GM21381 (cell line): Measurements from ENCODE around the gene EMC1.
"Not testable (repeated sequence)": the region's sequence is repeated elsewhere in the genome, so short reads cannot be mapped to it uniquely, and the experiment has no call there.

Experiments used
- ATAC-seq: cut with Tn5 transposase; IDR thresholded peaks from one replicate; pipeline ENCODE4 v1.9.1; 2021; ENCODE audit warnings: mild to moderate bottlenecking, moderate library complexity; ENCODE audit not compliant: unreplicated experiment

The EMC1 gene

DNA sequence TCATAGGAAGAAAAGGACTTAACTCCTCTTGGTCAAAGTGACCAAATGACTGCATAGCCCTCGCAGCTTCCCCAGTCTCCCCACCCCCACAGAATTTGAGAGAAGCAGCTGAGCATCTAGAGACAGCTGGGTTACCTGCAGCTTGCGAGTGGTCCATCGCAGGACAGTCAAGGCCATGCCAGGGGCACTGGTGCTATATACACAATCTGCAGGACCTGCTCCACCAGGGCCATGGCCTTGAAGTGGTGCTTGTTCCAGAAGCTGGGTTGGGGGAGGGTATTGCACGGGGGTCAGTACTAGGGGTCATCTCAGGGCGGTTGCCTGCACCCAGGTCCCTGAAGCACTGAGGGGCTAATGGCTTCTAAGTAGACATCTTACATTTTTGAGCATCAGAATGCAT lies 10.7 kb upstream of the EMC1 start:
- no peak for ATAC-seq

DNA sequence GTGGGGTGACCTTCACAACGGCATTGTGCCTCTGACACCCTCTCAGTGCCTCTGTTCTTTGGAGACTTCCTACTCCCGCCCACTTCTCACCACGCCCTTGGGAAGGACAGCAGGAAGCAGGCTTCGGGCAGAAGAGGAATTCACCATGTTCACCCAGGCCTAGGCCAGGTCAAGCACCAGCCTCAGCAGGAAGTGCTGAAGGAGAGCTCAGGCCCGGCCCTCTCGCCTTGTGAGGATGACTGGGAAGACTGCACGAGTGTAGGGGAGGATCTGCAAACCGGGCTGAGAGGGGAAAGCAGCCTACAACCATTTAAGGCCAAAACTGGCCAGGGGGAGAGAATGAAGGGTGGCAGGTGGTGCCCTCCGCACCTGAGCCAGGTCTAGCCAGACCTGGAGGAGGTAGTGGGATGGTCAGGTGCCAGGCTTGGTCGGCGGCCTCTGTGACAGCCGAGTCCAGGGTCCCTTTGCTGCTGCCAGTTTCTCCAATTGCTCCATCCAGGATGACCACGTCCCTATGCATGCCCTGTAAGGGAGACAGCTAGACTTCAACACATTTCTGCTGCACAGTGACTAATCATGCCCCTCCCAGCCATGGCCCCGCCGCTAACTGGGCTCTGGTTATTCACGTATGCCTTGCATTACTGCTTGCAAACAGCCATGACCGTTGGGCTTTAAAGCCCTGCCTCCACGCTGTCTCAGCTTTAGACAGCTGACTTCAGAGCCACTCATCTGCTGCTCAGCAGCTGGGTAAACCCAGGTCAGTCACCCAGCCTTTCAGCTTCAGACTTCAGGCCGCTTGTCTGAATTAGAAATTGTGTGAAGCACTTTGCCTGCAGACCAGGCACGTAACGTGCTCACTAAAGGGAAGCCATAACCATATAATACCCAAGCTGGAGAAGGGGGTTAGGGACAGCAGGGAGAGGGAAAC lies 9.2 kb upstream of the EMC1 start:
- ATAC-seq, result no peak

DNA sequence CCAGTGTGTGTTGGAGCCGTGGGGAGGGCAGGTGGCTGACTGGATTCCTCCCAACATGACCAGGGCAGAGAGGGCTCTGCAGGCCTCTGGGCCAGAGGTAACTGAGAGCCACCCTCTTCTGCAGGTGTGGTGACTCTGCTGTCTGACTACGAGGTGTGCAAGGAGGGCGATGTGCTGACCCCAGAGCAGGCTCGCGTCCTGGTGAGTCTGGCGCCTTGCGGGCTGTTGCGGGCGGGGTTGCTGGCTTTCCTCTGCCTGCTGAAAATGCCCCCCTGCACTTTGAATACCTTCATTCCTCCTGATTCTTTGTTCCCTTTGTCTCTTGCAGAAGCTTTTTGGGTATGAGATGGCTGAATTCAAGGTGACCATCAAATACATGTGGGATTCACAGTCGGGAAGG lies 7.0 kb upstream of the EMC1 start:
- ATAC-seq, result no peak

DNA sequence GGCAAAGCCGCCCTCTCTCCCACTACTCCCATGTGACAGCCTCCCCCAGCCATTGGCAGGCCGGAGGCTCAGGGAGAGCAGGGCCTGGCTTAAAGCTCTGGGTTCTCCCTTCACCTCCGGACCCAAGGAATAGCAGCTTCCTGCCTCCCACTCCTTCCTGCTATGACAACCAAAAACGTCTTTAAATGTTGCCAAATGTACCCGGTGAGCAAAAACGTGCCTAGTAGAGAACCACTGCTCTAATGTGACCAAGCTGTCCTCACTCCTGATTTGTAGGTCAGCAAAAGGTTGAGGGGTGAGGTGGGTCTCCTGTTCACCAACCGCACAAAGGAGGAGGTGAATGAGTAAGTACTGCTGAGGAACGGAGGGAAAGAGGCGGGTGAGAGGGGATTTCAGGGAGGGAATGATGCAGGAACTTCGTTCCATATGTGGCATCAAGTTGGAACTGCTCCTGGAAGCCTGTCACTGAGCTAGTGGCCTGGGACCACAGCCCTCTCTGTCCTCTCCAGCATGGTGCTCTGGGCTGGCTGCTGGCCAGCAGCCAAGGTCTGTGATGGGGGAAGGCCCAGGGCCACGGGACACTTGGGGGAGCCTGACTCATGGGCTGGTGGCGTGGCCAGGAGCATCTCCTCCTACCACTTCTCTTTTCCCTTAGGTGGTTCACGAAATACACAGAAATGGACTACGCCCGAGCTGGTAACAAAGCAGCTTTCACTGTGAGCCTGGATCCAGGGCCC lies 6.0 kb upstream of the EMC1 start:
- ATAC-seq, result no peak

DNA sequence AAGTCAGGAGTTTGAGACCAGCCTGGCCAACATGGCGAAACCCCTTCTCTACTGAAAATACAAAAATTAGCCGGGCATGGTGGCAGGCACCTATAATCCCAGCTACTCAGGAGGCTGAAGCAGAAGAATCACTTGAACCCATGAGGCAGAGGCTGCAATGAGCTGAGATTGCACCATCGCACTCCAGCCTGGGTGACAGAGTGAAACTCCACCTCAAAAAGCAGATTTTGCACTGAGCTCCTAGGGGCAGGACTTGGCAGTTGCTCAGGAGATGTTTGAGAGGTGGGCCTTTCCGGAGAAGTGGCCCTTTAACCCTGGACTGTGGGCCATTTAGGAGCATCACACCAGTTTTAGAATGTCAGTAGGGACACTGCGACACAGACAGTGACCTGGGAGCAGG lies 5.0 kb upstream of the EMC1 start:
- ATAC-seq, result not testable (repeated sequence)

DNA sequence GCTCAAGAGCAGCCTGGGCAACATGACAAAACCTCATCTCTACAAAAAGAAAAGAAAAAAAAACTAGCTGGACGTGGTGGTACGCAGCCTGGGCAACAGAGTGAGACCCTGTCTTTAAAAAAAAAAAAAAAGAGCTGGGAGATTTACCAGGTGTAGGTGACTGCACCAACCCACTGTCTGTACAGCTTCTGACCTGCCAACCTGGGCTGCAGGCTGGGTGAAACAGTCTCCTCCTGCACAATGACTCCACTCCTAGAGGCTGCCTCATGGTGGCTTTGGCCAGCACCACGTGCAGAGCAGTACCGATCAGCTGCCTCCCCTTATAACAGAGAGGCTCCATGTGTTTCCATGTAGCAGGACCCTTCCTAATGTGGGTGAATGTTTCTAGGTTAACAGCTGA lies 4.0 kb upstream of the EMC1 start:
- ATAC-seq, result no peak

DNA sequence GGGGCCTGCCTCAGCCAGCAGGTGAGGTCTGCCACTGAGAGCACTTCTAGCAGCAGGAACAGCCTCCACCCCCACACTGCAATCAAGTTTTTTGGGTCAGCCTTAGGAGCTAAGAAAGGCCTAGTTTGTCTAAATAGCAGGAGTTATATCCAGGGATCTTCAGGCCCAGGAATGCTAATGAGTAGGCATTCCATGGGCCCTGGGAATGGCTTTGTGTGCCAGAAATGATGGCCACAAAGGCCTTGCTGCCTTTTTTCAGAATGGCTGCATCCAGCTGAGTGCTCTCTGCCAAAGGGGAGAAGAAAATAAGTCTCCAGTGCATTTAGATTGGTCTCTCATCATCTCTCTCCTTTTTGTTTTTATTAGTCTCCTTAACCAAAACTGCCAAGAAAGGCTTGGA lies 3.1 kb upstream of the EMC1 start:
- no peak for ATAC-seq

DNA sequence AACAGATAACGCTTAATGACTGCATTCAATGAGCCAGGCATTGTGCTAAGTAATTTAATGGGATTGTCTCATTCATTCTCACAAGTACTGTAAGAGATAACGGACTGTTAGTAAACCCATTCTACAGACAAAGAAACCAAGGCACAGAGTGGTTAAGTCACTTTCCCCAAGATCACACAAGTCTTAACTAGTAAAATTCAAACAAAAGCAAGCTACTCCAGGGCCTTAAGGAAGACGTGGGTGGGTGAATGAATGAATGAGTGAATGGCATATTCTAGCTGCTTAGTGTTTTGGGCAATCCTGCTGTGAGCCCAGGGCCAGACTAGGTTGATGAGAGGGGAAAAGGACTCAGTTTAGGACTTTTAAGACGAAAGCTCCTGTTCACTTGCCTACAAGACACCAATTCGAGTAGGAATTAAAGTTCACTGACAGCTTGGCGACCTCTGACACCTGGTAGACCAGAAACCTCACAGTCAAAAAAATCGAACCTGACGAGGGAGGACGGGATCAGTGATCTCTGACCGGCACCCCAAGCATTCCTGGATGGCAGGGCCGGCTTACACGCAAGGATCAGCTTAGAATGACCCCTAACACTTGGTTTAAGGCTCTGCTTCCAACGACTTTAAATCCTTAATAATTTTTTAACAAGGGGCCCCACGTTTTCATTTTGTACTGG lies 557 bp downstream of the EMC1 start:
- no peak for ATAC-seq

DNA sequence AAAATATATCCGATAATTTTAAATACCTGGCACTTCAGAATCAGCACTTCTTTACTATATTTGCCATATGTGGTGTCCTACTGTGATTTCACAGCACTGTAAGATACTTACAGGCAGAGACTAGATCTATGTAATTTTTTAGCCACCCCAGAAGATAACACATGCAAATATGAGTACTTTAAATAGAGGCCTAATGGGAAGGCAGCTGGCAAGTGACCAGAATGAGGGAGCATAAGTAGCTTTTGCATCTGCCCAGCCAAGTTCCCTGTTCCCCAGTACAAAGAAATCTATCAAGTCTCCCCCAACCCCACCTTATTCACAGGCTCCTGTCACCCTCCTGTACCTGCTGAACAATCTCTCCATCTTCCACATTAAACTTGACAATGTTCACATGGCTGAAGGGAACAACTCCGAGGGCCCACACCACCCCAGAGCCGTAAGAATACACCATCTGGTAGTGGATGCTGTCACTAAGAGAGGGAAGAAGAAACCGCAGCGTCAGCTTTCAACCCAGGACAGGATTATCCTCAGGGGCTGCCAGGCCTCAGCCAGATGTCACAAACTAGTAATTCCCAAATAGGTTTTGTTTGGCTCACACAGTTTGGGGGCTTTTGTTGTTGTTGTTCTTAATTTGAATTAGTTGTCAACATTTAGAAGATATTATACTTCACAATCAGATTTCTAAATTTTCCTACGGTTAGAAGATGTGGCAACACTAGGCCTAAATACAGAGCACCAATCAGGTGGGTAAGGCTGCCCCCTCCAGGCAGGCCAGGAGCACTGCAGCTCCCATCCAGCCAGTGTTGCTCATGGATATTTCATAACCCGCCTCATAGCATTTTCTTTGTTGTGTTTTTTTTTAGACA lies 10.4 kb downstream of the EMC1 start:
- no peak for ATAC-seq

DNA sequence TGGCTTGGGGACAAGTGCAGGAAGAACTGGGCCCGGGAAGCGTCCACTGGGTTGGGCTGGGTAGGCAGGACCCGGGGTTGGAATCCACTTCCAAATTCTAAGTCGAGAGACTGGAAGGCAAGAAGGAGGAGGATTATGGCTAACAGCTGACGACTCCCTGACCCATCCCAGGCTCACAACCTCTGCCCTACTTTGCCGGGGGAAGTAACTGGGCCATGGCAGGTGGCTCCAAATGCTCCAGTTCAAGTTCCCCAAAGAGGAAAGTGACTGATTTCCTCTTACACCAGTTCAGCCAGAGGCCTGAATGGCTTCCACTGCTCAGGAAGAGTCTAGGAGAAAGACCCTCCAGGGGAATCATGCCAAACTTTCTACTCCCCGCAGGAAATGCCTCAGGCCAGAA lies 11.4 kb downstream of the EMC1 start:
- ATAC-seq, result no peak

DNA sequence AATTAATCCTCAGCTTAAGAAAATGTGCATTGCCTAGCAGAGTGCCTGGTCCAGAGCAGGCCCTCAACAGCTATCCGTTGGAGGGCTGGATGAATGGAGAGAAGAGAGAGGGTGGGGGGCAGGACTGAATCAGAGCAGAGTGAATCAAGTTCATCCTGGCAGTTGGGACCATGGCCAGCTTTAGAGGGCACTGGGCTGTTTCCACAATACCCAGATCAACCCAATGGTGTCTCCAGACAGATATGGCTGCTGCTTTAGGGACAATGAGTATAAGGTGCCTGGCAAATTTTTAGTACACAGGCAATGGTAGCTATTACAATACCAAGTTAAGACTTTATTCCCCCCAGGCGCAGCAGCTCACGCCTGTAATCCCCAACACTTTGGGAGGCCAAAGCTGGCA lies 17.1 kb downstream of the EMC1 start:
- no peak for ATAC-seq

DNA sequence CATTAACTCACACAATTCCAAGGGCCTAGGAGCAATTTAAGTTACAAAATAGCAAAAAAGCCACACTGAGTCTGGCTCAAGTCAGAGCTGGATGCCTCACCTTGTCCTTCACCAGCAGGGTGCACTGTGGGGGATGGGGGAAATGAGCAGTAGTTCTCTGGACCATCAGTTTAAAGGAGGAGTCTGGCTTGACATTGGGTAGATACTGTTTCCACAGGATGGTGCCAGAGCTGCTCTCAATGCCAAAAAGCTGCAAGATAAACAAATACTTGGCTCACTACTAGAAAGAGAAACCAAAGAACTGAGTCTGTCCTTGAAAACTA lies 18.8 kb downstream of the EMC1 start:
- ATAC-seq, result no peak

DNA sequence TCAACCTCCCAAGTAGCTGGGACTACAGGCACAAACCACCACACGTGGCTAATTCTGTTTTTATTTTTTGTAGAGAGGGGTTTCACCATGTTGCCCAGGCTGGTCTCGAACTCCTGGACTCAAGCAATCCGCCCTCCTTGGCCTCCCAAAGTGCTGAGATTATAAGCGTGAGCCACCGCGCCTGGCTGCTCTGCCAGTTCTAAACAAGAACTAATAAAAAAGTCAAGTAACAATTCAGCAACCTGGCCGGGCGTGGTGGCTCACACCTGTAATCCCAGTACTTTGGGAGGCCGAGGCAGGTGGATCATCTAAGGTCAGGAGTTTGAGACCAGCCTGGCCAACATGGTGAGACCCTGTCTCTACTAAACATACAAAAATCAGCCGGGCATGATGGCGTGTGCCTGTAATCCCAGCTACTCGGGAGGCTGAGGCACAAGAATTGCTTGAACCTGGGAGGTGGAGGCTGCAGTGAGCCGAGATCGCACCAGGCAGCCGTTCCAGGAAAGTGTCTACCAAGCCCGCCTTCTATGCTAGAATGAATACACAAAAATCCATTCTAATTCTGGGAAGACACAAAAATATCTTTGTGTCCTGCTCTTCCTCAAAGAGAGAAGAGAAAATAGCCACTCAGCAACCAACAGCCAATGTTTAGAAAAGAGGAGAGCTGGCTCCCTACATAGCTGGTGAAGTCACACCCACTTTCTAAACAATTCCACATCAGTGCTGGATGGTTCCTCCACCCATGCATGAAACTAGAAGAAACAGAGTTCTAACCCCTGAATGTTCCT lies 19.4 kb downstream of the EMC1 start:
- ATAC-seq, result not testable (repeated sequence)

DNA sequence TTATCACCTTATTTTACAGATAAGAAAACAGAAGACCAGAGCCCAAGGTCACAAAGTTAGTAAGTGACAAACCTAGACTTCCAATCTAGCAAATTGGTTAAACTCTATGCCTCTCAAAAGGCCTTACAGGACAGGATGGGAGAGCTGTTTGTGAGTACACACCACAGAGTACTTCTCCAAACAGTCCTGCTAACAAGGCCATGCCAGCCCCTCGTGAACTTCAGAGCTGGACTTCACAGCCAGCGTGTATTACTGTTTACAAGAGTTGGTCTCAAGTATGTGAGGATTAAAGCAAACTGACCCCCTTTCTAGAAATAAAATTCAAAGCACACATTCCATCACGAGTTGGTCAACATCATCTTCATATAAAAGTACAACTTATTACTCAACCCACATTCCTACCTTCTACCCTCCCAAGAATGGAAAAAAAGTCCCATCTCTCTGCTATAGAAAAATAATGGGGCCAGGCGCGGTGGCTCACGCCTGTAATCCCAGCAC lies 21.4 kb downstream of the EMC1 start:
- ATAC-seq, result no peak

DNA sequence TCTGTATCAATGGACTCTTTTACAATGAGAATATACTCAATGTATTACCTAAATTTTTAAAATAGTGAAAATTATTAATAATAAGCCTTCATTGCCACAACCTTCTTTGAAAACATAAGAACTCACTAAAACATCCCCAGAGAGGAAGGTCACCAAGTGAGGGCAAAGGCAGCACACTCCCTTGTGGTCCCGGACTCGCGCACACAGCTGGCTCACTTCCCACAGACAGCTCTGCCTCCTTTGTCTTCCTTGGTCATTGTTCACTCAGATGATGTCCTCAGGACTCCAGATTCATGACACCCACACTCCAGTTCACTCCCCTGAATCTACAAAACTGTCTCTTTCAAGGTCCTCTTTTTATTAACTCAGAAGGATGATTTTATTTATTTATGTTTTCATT lies 22.1 kb downstream of the EMC1 start:
- ATAC-seq, result no peak

DNA sequence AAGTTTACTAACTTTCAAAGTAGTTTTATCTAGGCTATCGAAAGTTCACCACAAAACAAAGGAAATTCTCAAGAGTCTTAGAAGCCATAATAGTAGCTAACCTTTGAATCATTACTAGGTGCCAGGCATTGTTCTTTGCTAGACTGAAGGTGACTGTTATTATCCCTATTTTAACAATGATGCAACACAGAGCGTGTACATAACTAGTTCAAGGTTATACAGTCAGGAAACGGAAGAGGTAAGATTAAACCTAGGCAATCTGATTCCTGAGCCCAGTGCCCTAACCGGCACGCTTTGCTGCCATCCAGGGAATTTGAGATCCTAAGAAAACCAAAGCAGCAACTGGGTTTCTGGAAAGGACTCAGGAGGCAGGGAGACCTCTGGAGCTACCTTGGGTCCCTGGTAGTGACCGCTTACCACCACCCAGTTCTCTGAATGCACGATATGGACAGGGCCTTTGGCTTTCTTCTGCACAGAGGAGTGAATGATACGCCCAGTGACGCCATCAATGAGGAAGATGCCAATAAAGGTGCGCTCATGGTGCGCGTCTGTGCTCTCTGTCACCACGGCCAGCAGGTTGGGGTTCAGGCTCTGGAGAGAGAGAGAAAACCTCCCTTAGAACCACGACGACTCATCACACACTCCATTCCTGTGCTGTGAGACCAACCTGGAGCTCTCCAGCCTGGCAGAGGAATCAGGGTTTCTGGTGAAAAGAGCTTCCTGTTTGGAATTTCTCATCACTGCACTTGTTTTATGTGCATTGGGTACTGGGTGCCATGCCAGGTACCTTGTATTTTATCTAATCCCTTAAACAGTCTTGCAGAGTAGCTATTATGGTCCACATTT lies 28.1 kb downstream of the EMC1 start:
- no peak for ATAC-seq

DNA sequence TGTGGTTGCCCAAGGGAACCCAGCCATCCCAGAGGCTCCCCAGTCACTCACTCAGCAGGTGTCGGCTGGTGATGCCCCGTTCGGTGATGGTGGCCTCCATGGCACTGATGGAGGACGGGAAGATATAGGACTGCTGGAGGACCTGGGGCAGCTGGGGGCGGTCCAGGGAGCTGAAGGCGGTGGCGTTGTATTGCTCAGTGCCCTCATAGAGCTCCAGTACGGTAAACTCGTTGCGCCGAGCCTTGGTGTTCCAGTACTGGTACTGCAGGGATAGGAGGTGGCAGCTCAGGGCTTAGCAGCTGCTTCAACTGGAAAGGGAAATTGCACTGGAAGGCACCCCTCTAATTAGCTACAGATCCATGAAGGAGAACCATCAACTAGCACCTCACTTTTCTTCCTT lies 28.8 kb downstream of the EMC1 start:
- ATAC-seq, result no peak

DNA sequence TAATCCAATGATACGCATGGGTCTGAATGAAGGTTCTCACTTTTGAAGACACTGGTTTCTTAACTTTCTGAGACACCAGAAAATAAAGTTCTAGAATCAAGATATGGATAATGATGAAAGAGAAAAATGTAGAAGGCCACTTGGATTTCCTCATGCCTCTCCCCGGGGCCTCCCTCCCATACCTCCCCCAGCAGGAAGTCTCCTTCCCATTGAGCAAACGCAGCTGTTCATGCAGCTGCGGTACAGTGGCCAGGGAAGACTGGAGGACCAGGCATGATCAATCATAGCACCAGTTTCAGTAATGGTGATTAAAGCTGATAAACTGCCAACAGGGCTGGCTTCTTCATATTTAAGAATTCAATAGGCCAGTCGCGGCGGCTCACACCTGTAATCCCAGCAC lies 30.3 kb downstream of the EMC1 start:
- no peak for ATAC-seq
